ENCODE results near the gene KAT6B. TPM values are rescaled to one million over a fixed set of nuclear protein-coding genes. Genes with fewer than 3 reads are reported as not detected.

Gene KAT6B
- total and polyA plus RNA-seq, 7 donors: 5.8 to 77.0 (median 49.9) TPM

DNA sequence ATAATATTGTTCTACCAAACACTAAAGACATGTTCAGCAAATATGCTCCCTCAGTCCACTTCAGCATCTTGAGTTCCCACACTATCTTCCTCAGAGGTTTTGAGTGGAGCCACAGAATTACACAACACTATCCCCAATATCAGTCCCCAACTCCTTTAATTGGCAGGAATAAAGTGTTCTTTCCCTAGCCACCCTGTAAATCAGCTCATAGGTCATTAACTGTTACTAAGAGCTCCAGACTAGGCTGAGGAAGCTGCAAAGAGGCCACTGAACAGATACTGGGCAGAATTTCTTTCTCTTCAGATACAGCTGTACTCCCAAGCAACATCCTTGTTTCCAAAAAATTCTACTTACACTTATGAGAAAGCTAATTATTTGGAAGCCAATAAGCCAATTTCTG is 11.6 kb upstream of the KAT6B start:
- TF ChIP-seq EP300 (IDR thresholded peaks at IDR 0.05) (no peak), POLR2A (IDR thresholded peaks at IDR 0.05) (no peak), POLR2AphosphoS5 (IDR thresholded peaks at IDR 0.05) (no peak), CTCF (IDR thresholded peaks at IDR 0.05) (no peak)
- DNase-seq: no peak
- Histone ChIP-seq H3K27me3 (no peaks in the 10 kb centered on the region), H3K4me3 (no peak overlapping the region), H3K9me3 (peaks cover 0 to 5% (median 0%) of the 10 kb centered on the region in 4 donors), H3K36me3 (no peaks in the 10 kb centered on the region), H3K27ac (no peak overlapping the region), H3K4me1 (no peaks in the 10 kb centered on the region)
- intact Hi-C loops (cut with DNase I): no loop called here

DNA sequence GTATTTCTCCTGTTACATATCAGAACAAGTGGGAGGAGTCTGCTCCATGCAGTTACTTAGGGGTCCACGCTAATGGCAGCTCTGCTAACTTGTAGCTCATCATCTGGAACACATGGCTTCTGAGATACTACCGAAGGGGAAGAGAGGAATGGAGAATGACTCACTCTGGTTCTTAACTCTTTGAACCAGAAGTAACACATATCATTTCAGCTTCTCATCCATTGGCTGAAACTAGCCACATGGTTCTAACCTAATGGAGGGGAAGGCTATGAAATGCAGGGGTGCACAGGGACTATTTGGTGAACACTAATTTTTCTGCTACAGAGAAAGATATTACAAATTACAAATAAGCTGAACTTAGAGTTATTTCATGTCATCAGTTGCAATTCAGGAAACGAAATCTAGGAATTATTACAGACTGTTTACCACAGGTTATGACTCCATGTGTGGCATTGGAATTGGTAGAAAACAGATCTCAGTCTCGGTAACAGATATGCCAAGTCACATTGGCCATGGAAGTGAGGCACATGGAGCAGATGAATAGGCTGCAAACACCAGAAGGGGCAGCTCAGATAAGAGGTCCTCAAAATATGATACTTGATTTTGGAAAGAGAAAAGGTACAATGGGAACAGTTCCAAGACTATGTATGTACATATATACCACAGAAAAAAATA is 9.4 kb upstream of the KAT6B start:
- H3K36me3 ChIP-seq: no peaks in the 10 kb centered on the region
- H3K27me3 ChIP-seq: no peaks in the 10 kb centered on the region
- H3K9me3 ChIP-seq: peaks cover 0 to 5% (median 0%) of the 10 kb centered on the region in 4 donors
- no peak overlapping the region for H3K27ac ChIP-seq
- no peak for TF ChIP-seq EP300 (IDR thresholded peaks at IDR 0.05)
- TF ChIP-seq POLR2AphosphoS5 (IDR thresholded peaks at IDR 0.05): no peak
- TF ChIP-seq POLR2A (IDR thresholded peaks at IDR 0.05): no peak
- no peak for TF ChIP-seq CTCF (IDR thresholded peaks at IDR 0.05)
- no peak overlapping the region for H3K4me3 ChIP-seq
- intact Hi-C loops (cut with DNase I): no loop called here
- WGBS, 2 donors: 88 to 92% methylated on average over 4 of the region's 4 CpGs
- peaks cover 0 to 2% (median under 1%) of the 10 kb centered on the region in 4 donors for H3K4me1 ChIP-seq
- DNase-seq: no peak

- no peaks in the 10 kb centered on the region for H3K27me3 ChIP-seq
- WGBS, 2 donors: 18 to 64% methylated on average over 3 of the region's 3 CpGs
- H3K36me3 ChIP-seq: no peaks in the 10 kb centered on the region
- intact Hi-C loops (cut with DNase I): loop anchor here (5.0 to 10.0 kb wide), 3 partner anchors 101 to 557 kb away; partner anchors contain the start of gene COMTD1
- no peak overlapping the region for H3K4me3 ChIP-seq
- H3K9me3 ChIP-seq: peaks cover 0 to 5% (median 0%) of the 10 kb centered on the region in 4 donors
- no peak for DNase-seq
- TF ChIP-seq POLR2A (IDR thresholded peaks at IDR 0.05): no peak
- TF ChIP-seq EP300 (IDR thresholded peaks at IDR 0.05): no peak
- TF ChIP-seq CTCF (IDR thresholded peaks at IDR 0.05): no peak
- TF ChIP-seq POLR2AphosphoS5 (IDR thresholded peaks at IDR 0.05): no peak
- H3K4me1 ChIP-seq: peaks cover 0 to 28% (median 20%) of the 10 kb centered on the region in 4 donors
- H3K27ac ChIP-seq: no peak overlapping the region
Observed at GRCh38 chr10:74821501-74821900, 4.9 kb upstream of the KAT6B start.

DNA sequence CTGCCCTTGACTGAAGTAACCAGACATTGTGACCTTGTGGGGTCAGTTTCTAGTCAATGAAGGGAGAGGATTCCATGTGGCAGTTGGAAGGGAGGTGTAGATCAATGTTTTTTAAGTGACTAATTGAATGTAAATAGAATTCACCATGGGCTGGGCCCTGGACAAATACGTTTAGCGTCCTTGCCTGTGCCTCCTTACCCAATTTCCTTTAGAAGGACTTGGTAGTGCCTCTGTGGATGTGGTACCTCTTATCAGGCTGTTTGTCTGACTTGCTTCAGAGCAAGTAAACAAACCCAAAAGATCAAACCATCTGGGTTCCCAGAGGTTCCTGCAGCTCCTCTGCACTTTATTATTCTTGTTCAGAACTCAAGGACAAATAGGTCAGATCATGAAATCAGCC is 4.3 kb upstream of the KAT6B start:
- peak overlapping the region; percentile 18 to 95 (median 29) for H3K27ac ChIP-seq
- WGBS, 2 donors: 27 to 58% methylated on average over 2 of the region's 2 CpGs
- no peak overlapping the region for H3K4me3 ChIP-seq
- intact Hi-C loops (cut with DNase I): loop anchor here (5.0 to 10.0 kb wide), 3 partner anchors 100 to 557 kb away; partner anchors contain the start of gene COMTD1
- no peaks in the 10 kb centered on the region for H3K36me3 ChIP-seq
- H3K4me1 ChIP-seq: peaks cover 0 to 28% (median 21%) of the 10 kb centered on the region in 4 donors
- no peak for TF ChIP-seq EP300 (IDR thresholded peaks at IDR 0.05)
- no peak for TF ChIP-seq POLR2A (IDR thresholded peaks at IDR 0.05)
- TF ChIP-seq POLR2AphosphoS5 (IDR thresholded peaks at IDR 0.05): no peak
- TF ChIP-seq CTCF (IDR thresholded peaks at IDR 0.05): no peak
- H3K9me3 ChIP-seq: no peaks in the 10 kb centered on the region
- DNase-seq: no peak
- H3K27me3 ChIP-seq: no peaks in the 10 kb centered on the region

Data from sigmoid colon (tissue), 7 donors.